GM12864 (cell line): ENCODE results near the gene STRBP.
"Not testable (repeated sequence)": the region's sequence is repeated elsewhere in the genome, so short reads cannot be mapped to it uniquely, and the experiment has no call there.

Experiments
- DNase-seq: peaks from one replicate; pipeline ENCODE4 v3.0.0-alpha.2; 2011; ENCODE audit warnings: low read depth
- H3K4me3 ChIP-seq: 2 replicates; pipeline ENCODE4 v1.5.1; 2011; ENCODE audit warnings: mild to moderate bottlenecking, low read depth, low read length, control low read depth
- CTCF ChIP-seq: IDR thresholded peaks from 2 replicates; pipeline ENCODE4 v1.5.1; 2011; ENCODE audit warnings: low read depth, mild to moderate bottlenecking, moderate library complexity, low read length, control low read depth, inconsistent platforms; ENCODE audit errors: missing control alignments

Gene STRBP

DNA sequence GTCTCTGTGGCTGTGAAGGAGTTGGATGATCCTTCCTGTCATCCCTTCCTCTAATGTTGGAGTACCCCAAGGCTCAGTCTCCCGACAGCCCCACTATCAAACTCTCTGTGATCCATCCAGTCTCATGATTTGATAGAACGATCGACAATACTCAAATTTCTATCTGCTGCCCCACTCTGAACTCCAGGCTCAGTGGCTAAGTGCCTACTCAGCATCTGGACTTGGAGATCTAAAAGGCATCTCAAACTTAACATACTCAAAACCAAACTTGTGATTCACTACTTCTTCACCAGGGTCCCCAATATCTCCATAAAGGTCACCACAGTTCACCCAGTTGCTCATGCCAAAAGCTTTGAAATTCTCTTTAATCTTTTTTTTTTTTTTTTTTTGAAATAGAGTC is 15.1 kb upstream of the STRBP start:
- H3K4me3 ChIP-seq, result no peak overlapping the region
- DNase-seq, result no peak
- no peak for TF ChIP-seq CTCF

DNA sequence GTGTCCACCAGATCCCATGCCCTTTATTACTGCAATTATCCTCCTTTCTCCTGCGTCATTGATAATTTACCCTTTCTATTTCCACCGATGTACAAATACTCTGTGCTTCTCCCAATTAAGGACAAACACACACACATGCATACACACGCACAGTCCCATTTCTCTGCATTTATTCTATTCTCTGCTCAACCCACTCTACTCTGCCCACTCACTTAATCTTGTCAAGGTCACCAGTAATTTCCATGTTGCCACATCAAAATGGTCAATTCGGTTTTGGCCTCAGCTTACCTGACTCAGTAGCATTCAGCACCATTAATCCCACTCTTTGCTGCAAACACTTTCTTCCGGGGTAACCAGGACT is 14.6 kb upstream of the STRBP start:
- TF ChIP-seq CTCF, result no peak
- no peak overlapping the region for H3K4me3 ChIP-seq
- DNase-seq, result no peak

- no peak overlapping the region for H3K4me3 ChIP-seq
- no peak for DNase-seq
- TF ChIP-seq CTCF, result no peak
Observed at GRCh38 chr9:123282362-123283047, 14.1 kb upstream of the STRBP start.

DNA sequence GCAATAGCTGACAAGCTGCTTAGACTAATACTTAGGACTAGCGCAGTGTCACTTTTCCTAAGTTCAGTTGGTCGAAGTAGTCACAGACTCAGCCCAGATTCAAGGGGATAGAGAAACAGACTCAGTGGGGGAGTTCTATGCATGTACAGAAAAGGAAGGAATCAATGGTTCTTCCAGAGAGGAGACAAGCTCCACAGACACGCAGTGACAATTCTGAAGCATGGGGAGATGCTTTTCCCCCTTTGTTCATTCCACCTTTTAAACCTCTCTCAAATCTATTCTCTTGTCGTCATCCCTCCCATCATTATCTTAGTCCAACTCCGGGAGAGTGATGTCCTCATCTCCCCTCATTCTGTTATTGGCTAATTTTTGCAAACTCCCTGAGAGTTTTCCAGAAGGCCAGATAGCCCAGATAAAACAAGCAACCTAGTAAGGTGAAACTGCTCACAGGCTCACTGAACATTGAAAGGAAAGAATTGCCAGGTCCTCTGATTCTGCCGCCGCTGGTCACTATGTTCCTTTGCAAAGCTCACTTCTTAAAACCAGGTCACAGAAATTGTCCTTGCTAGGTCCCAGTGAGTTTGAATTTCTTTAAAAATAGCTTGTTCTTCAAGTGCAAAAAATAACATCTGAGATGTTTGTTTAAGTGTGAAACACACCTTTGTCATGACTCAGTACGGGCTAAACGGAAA is 13.4 kb upstream of the STRBP start:
- DNase-seq, result no peak

DNA sequence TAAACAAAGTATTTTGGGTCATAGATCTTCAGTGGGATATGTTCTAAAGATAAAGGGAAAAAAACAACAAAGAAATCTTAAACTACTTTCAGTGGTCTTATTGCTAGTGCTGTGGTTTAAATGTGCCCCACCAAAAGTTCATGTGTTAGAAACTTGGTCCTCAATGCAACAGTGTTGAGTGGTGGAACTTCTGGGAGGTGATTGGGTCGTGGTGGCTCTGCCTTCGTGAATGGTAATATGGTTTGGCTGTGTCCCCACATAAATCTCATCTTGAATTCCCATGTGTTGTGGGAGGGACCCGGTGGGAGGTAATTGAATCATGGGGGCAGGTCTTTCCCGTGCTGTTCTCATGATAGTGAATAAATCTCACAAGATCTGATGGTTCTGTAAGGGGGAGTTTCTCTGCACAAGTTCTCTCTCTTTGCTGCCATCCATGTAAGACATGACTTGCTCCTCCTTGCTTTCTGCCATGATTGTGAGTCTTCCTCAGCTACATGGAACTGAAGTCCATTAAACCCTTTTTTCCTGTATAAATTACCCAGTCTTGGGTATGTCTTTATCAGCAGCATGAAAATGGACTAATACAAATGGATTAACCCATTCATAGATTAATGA is 10.6 kb upstream of the STRBP start:
- H3K4me3 ChIP-seq, DNase-seq: not testable (repeated sequence)

More for the DNA sequence above, 13.4 kb upstream of the STRBP start:
- no peak for TF ChIP-seq CTCF
- no peak overlapping the region for H3K4me3 ChIP-seq

DNA sequence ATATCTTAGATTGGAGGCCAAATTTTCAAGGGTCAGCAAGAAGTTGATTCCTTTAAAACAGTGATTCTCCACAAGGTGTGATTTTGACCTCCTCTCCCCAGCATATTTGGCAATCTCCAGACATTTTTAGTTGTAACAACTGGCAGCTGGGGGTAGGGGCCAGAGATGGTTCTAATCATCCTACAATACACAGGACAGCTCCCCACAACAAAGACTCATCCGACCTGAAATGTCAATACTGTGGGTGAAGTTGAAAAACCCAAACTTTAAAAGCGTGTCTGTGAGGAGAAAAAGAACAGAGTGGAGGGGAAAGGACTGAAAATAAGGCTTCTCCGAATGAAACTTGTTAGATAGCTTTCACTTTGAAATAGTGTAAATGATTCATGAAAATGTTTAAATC is 10.0 kb upstream of the STRBP start:
- no peak for DNase-seq
- no peak overlapping the region for H3K4me3 ChIP-seq
- no peak for TF ChIP-seq CTCF

DNA sequence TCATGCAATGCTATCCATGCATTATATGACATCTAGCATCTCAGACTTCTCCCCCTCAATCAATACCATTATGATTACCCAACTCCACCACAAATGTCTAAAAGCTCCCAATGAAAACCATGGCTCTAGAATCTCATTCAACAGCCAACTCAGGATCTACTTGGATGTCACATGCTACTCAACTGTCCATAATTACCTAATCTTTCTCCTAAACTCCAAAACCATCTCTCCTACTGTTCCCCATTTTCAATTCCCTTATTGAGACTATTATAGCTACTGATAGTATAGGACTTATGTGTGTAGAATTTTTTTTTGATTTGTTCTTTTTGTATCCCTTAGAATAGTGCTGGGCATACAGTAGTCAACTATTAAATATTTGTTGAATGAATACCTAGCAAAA is 8.2 kb upstream of the STRBP start:
- no peak for TF ChIP-seq CTCF
- no peak for DNase-seq
- no peak overlapping the region for H3K4me3 ChIP-seq

DNA sequence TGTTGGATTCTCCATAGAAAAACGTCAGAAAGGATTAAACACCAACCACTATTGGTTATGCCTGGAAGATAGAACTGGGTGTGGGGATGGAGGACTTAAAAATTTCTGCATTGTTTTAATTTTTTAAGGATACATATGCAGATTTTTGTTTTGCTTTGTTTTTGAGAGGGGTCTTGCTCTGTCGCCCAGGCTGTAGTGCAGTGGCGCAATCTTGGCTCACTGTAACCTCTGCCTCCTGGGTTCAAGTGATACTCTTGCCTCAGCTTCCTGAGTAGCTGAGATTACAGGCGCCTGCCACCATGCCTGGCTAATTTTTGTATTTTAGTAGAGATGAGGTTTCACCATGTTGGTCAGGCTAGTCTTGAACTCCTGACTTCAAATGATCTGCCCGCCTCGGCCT is 2.7 kb upstream of the STRBP start:
- DNase-seq, H3K4me3 ChIP-seq: not testable (repeated sequence)
